GM19468 (cell line): ENCODE data around the gene RBM4B.
"Not testable (repeated sequence)": the region's sequence is repeated elsewhere in the genome, so short reads cannot be mapped to it uniquely, and the experiment has no call there.

Source experiments
- ATAC-seq: cut with Tn5 transposase; IDR thresholded peaks from one replicate; pipeline ENCODE4 v1.9.1; 2021; ENCODE audit warnings: mild to moderate bottlenecking, moderate library complexity, moderate number of reproducible peaks; ENCODE audit not compliant: unreplicated experiment; ENCODE audit errors: extremely low read depth

RBM4B gene

GRCh38 chr11:66677599-66678375 lies at the start of gene RBM4B:
RBM4B (minus strand) TSS chr11:66677887; CDS start chr11:66677079, 808 bp downstream.
- ATAC-seq, result peak; percentile 72

GRCh38 chr11:66725647-66726046 lies 48.0 kb upstream of the RBM4B start:
- no peak for ATAC-seq

- ATAC-seq, result no peak
Measured at GRCh38 chr11:66725114-66725513, 47.4 kb upstream of the RBM4B start.

- ATAC-seq, result not testable (repeated sequence)
Measured at GRCh38 chr11:66724167-66724566, 46.5 kb upstream of the RBM4B start.

GRCh38 chr11:66723693-66724092 lies 46.0 kb upstream of the RBM4B start:
- no peak for ATAC-seq

- ATAC-seq, result no peak
Measured at GRCh38 chr11:66722745-66723651, 45.3 kb upstream of the RBM4B start.

- no peak for ATAC-seq
Measured at GRCh38 chr11:66721939-66722338, 44.3 kb upstream of the RBM4B start.

- ATAC-seq, result no peak
Measured at GRCh38 chr11:66720899-66721470, 43.3 kb upstream of the RBM4B start.

- ATAC-seq, result no peak
Measured at GRCh38 chr11:66720223-66720898, 42.7 kb upstream of the RBM4B start.

- ATAC-seq, result no peak
Measured at GRCh38 chr11:66719111-66719872, 41.6 kb upstream of the RBM4B start.

GRCh38 chr11:66718320-66718971 lies 40.8 kb upstream of the RBM4B start:
- no peak for ATAC-seq

- no peak for ATAC-seq
Measured at GRCh38 chr11:66717925-66718319, 40.2 kb upstream of the RBM4B start.

- no peak for ATAC-seq
Measured at GRCh38 chr11:66716996-66717395, 39.3 kb upstream of the RBM4B start.

GRCh38 chr11:66715346-66716085 lies 37.8 kb upstream of the RBM4B start:
- ATAC-seq, result no peak

GRCh38 chr11:66713746-66714480 lies 36.2 kb upstream of the RBM4B start:
- no peak for ATAC-seq

- no peak for ATAC-seq
Measured at GRCh38 chr11:66710384-66710930, 32.8 kb upstream of the RBM4B start.

- ATAC-seq, result no peak
Measured at GRCh38 chr11:66708701-66709100, 31.0 kb upstream of the RBM4B start.
